Measurements from ENCODE around the gene LRRC55.

The LRRC55 gene

GRCh38 chr11:57157624-57158023 lies 24.1 kb upstream of the LRRC55 start:
- TF ChIP-seq, protein P1, sequence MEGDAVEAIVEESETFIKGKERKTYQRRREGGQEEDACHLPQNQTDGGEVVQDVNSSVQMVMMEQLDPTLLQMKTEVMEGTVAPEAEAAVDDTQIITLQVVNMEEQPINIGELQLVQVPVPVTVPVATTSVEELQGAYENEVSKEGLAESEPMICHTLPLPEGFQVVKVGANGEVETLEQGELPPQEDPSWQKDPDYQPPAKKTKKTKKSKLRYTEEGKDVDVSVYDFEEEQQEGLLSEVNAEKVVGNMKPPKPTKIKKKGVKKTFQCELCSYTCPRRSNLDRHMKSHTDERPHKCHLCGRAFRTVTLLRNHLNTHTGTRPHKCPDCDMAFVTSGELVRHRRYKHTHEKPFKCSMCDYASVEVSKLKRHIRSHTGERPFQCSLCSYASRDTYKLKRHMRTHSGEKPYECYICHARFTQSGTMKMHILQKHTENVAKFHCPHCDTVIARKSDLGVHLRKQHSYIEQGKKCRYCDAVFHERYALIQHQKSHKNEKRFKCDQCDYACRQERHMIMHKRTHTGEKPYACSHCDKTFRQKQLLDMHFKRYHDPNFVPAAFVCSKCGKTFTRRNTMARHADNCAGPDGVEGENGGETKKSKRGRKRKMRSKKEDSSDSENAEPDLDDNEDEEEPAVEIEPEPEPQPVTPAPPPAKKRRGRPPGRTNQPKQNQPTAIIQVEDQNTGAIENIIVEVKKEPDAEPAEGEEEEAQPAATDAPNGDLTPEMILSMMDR (IDR thresholded peaks at IDR 0.05; ENCODE audit: low read depth, low read length) = no peak
- DNase-seq = no peak
- Histone ChIP-seq H3K4me3 (ENCODE audit: low read depth, low read length) (no peak overlapping the region), H3K27me3 (ENCODE audit: insufficient read depth, low read depth, severe bottlenecking) (no peaks in the 10 kb centered on the region), H3K9me3 (ENCODE audit: severe bottlenecking) (no peaks in the 10 kb centered on the region), H3K27ac (no peak overlapping the region), H3K36me3 (no peaks in the 10 kb centered on the region)

DNA sequence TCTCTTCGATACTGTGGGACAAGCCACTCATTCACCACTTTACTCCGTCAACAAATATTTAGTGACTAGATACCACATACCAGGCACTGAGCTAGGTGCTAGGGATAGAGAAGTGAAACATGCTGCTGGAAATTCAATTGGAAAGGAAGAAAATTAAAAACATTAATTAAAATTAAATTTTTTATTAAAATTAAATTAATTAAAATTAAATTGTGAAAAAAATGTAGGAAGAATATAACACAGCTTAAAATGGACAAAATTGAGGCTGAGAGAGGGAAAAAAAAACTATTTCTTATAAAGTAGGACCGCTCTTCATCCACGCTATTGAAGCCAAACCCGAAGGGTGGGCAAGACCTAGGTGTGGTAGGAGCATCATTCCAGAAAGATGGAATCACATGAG lies 23.6 kb upstream of the LRRC55 start:
- no peaks in the 10 kb centered on the region for H3K9me3 ChIP-seq (ENCODE audit: severe bottlenecking)
- H3K36me3 ChIP-seq = no peaks in the 10 kb centered on the region
- H3K27me3 ChIP-seq (ENCODE audit: insufficient read depth, low read depth, severe bottlenecking) = no peaks in the 10 kb centered on the region
- no peak for DNase-seq
- no peak overlapping the region for H3K4me3 ChIP-seq (ENCODE audit: low read depth, low read length)
- TF ChIP-seq, protein P1 (IDR thresholded peaks at IDR 0.05; ENCODE audit: low read depth, low read length) = no peak
- no peak overlapping the region for H3K27ac ChIP-seq

- no peak for DNase-seq
- Histone ChIP-seq H3K27ac (no peak overlapping the region), H3K4me3 (ENCODE audit: low read depth, low read length) (no peak overlapping the region), H3K27me3 (ENCODE audit: insufficient read depth, low read depth, severe bottlenecking) (no peaks in the 10 kb centered on the region), H3K36me3 (no peaks in the 10 kb centered on the region), H3K9me3 (ENCODE audit: severe bottlenecking) (no peaks in the 10 kb centered on the region)
- TF ChIP-seq, protein P1 (IDR thresholded peaks at IDR 0.05; ENCODE audit: low read depth, low read length) = no peak
These were observed 23.2 kb upstream of the LRRC55 start for GRCh38 chr11:57158599-57158998.

DNA sequence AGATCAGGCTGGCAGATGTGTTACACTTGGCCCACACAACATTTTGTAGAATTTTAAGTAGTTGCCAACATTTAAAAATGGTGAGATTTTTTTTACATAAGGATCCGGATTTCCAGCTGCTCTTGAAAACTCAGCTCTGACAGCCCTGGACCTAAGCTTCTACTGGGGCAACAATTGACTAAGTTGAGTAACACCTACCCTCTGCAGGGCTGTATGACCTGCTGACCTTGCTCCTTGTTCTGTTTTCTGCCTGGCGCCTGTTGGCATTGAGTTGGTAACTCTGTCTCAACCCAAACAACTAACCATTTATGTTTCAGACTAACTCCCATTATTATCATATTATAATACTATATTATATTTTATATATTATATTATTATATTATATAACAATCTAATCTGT lies 21.1 kb upstream of the LRRC55 start:
- no peak overlapping the region for H3K4me3 ChIP-seq (ENCODE audit: low read depth, low read length)
- H3K27ac ChIP-seq = no peak overlapping the region; the same call in 1 of the 2 replicates
- H3K36me3 ChIP-seq = no peaks in the 10 kb centered on the region
- TF ChIP-seq, protein P1 (IDR thresholded peaks at IDR 0.05; ENCODE audit: low read depth, low read length) = no peak
- DNase-seq = no peak
- H3K27me3 ChIP-seq (ENCODE audit: insufficient read depth, low read depth, severe bottlenecking) = no peaks in the 10 kb centered on the region
- H3K9me3 ChIP-seq (ENCODE audit: severe bottlenecking) = no peaks in the 10 kb centered on the region

GRCh38 chr11:57161351-57161750 lies 20.4 kb upstream of the LRRC55 start:
- no peak overlapping the region for H3K27ac ChIP-seq
- H3K27me3 ChIP-seq (ENCODE audit: insufficient read depth, low read depth, severe bottlenecking) = no peaks in the 10 kb centered on the region
- no peak for DNase-seq
- no peaks in the 10 kb centered on the region for H3K36me3 ChIP-seq
- TF ChIP-seq, protein P1 (IDR thresholded peaks at IDR 0.05; ENCODE audit: low read depth, low read length) = no peak
- H3K4me3 ChIP-seq (ENCODE audit: low read depth, low read length) = no peak overlapping the region
- H3K9me3 ChIP-seq (ENCODE audit: severe bottlenecking) = no peaks in the 10 kb centered on the region

- Histone ChIP-seq H3K36me3 (no peaks in the 10 kb centered on the region), H3K27me3 (ENCODE audit: insufficient read depth, low read depth, severe bottlenecking) (no peaks in the 10 kb centered on the region), H3K4me3 (ENCODE audit: low read depth, low read length) (no peak overlapping the region), H3K27ac (no peak overlapping the region), H3K9me3 (ENCODE audit: severe bottlenecking) (no peaks in the 10 kb centered on the region)
- TF ChIP-seq, protein P1 (IDR thresholded peaks at IDR 0.05; ENCODE audit: low read depth, low read length) = no peak
- no peak for DNase-seq
These were observed 19.4 kb upstream of the LRRC55 start for GRCh38 chr11:57162179-57162898.
